Measurements from ENCODE around the gene NDST4. TPM values are rescaled to one million over a fixed set of nuclear protein-coding genes. Genes with fewer than 3 reads are reported as not detected.

Gene NDST4
- total and polyA plus RNA-seq, 7 experiments from 2014 or later = not detected

GRCh38 chr4:114886761-114887160 is 226.7 kb downstream of the NDST4 start:
- no peaks in the 10 kb centered on the region for H3K4me1 Mint-ChIP-seq
- no peak overlapping the region for H3K4me3 Mint-ChIP-seq
- no peaks in the 10 kb centered on the region for H3K36me3 Mint-ChIP-seq
- ChIA-PET CTCF (no interaction called here), POLR2A (no interaction called here)
- DNase-seq (no peak), ATAC-seq (no peak)
- intact Hi-C loops (cut with micrococcal nuclease) = no loop called here
- H3K27me3 Mint-ChIP-seq = no peaks in the 10 kb centered on the region
- peaks cover 0 to 6% (median 0%) of the 10 kb centered on the region in 11 donors for H3K9me3 Mint-ChIP-seq
- Histone ChIP-seq H3K27me3 (ENCODE audit: control insufficient read depth in 2 of 2, insufficient read depth in 2 of 2, low read length in 2 of 2) (no peaks in the 10 kb centered on the region), H3K4me3 (ENCODE audit: low read length) (no peak overlapping the region), H3K27ac (ENCODE audit: low read depth, low read length) (no peak overlapping the region), H3K36me3 (ENCODE audit: control insufficient read depth in 2 of 3, insufficient read depth in 3 of 3, low read length in 3 of 3) (no peaks in the 10 kb centered on the region), H3K4me1 (ENCODE audit: control insufficient read depth in 2 of 2, insufficient read depth in 2 of 2, low read length in 2 of 2) (no peaks in the 10 kb centered on the region), H3K9me3 (ENCODE audit: control insufficient read depth in 2 of 3, low read length in 3 of 3) (no peaks in the 10 kb centered on the region)
- no peak overlapping the region for H3K27ac Mint-ChIP-seq

GRCh38 chr4:114883641-114884040 is 229.8 kb downstream of the NDST4 start:
- no peaks in the 10 kb centered on the region for H3K4me1 ChIP-seq (ENCODE audit: control insufficient read depth in 2 of 2, insufficient read depth in 2 of 2, low read length in 2 of 2)
- H3K9me3 Mint-ChIP-seq = no peaks in the 10 kb centered on the region
- ChIA-PET CTCF (no interaction called here), POLR2A (no interaction called here)
- no peaks in the 10 kb centered on the region for H3K36me3 ChIP-seq (ENCODE audit: control insufficient read depth in 2 of 3, insufficient read depth in 3 of 3, low read length in 3 of 3)
- DNase-seq (no peak), ATAC-seq (no peak)
- H3K27ac ChIP-seq (ENCODE audit: low read depth, low read length) = no peak overlapping the region
- intact Hi-C loops (cut with micrococcal nuclease) = no loop called here
- no peaks in the 10 kb centered on the region for H3K36me3 Mint-ChIP-seq
- no peaks in the 10 kb centered on the region for H3K9me3 ChIP-seq (ENCODE audit: control insufficient read depth in 2 of 3, low read length in 3 of 3)
- H3K4me3 Mint-ChIP-seq = no peak overlapping the region
- H3K4me3 ChIP-seq (ENCODE audit: low read length) = no peak overlapping the region
- no peaks in the 10 kb centered on the region for H3K4me1 Mint-ChIP-seq
- no peaks in the 10 kb centered on the region for H3K27me3 Mint-ChIP-seq
- H3K27me3 ChIP-seq (ENCODE audit: control insufficient read depth in 2 of 2, insufficient read depth in 2 of 2, low read length in 2 of 2) = no peaks in the 10 kb centered on the region
- no peak overlapping the region for H3K27ac Mint-ChIP-seq

GRCh38 chr4:114879916-114880669 is 233.3 kb downstream of the NDST4 start:
- no peaks in the 10 kb centered on the region for H3K4me1 Mint-ChIP-seq
- H3K4me1 ChIP-seq (ENCODE audit: control insufficient read depth in 2 of 2, insufficient read depth in 2 of 2, low read length in 2 of 2) = no peaks in the 10 kb centered on the region
- DNase-seq (no peak), ATAC-seq (no peak)
- no peaks in the 10 kb centered on the region for H3K9me3 ChIP-seq (ENCODE audit: control insufficient read depth in 2 of 3, low read length in 3 of 3)
- H3K4me3 ChIP-seq (ENCODE audit: low read length) = no peak overlapping the region
- no peak overlapping the region for H3K27ac ChIP-seq (ENCODE audit: low read depth, low read length)
- CTCF ChIA-PET = interaction anchor here (0.5 kb wide), 1 partner anchor 50 kb away, joined by 3 read pairs; no protein-coding TSS in a partner anchor
- H3K27me3 Mint-ChIP-seq = no peaks in the 10 kb centered on the region
- POLR2A ChIA-PET = no interaction called here
- H3K27ac Mint-ChIP-seq = no peak overlapping the region
- H3K36me3 ChIP-seq (ENCODE audit: control insufficient read depth in 2 of 3, insufficient read depth in 3 of 3, low read length in 3 of 3) = no peaks in the 10 kb centered on the region
- no peaks in the 10 kb centered on the region for H3K27me3 ChIP-seq (ENCODE audit: control insufficient read depth in 2 of 2, insufficient read depth in 2 of 2, low read length in 2 of 2)
- no peak overlapping the region for H3K4me3 Mint-ChIP-seq
- intact Hi-C loops (cut with micrococcal nuclease) = no loop called here
- H3K36me3 Mint-ChIP-seq = no peaks in the 10 kb centered on the region
- H3K9me3 Mint-ChIP-seq = no peaks in the 10 kb centered on the region

- Mint-ChIP-seq H3K36me3 (no peaks in the 10 kb centered on the region), H3K4me1 (no peaks in the 10 kb centered on the region), H3K27me3 (no peaks in the 10 kb centered on the region), H3K9me3 (no peaks in the 10 kb centered on the region), H3K27ac (no peak overlapping the region), H3K4me3 (no peak overlapping the region)
- H3K9me3 ChIP-seq (ENCODE audit: control insufficient read depth in 2 of 3, low read length in 3 of 3) = no peaks in the 10 kb centered on the region
- no peak overlapping the region for H3K27ac ChIP-seq (ENCODE audit: low read depth, low read length)
- ATAC-seq = no peak
- no peak for DNase-seq
- ChIA-PET CTCF (no interaction called here), POLR2A (no interaction called here)
- no peak overlapping the region for H3K4me3 ChIP-seq (ENCODE audit: low read length)
- no peaks in the 10 kb centered on the region for H3K36me3 ChIP-seq (ENCODE audit: control insufficient read depth in 2 of 3, insufficient read depth in 3 of 3, low read length in 3 of 3)
- no peaks in the 10 kb centered on the region for H3K27me3 ChIP-seq (ENCODE audit: control insufficient read depth in 2 of 2, insufficient read depth in 2 of 2, low read length in 2 of 2)
- H3K4me1 ChIP-seq (ENCODE audit: control insufficient read depth in 2 of 2, insufficient read depth in 2 of 2, low read length in 2 of 2) = no peaks in the 10 kb centered on the region
- intact Hi-C loops (cut with micrococcal nuclease) = no loop called here
Measured at GRCh38 chr4:114875630-114876029, 237.8 kb downstream of the NDST4 start.

GRCh38 chr4:114874321-114874720 is 239.1 kb downstream of the NDST4 start:
- H3K4me3 Mint-ChIP-seq = no peak overlapping the region
- no peaks in the 10 kb centered on the region for H3K36me3 ChIP-seq (ENCODE audit: control insufficient read depth in 2 of 3, insufficient read depth in 3 of 3, low read length in 3 of 3)
- no peaks in the 10 kb centered on the region for H3K9me3 Mint-ChIP-seq
- no peaks in the 10 kb centered on the region for H3K9me3 ChIP-seq (ENCODE audit: control insufficient read depth in 2 of 3, low read length in 3 of 3)
- ATAC-seq = no peak
- H3K27me3 Mint-ChIP-seq = no peaks in the 10 kb centered on the region
- H3K4me1 ChIP-seq (ENCODE audit: control insufficient read depth in 2 of 2, insufficient read depth in 2 of 2, low read length in 2 of 2) = no peaks in the 10 kb centered on the region
- no peaks in the 10 kb centered on the region for H3K4me1 Mint-ChIP-seq
- no peaks in the 10 kb centered on the region for H3K36me3 Mint-ChIP-seq
- ChIA-PET CTCF (no interaction called here), POLR2A (no interaction called here)
- no peaks in the 10 kb centered on the region for H3K27me3 ChIP-seq (ENCODE audit: control insufficient read depth in 2 of 2, insufficient read depth in 2 of 2, low read length in 2 of 2)
- H3K27ac Mint-ChIP-seq = no peak overlapping the region
- no peak overlapping the region for H3K4me3 ChIP-seq (ENCODE audit: low read length)
- H3K27ac ChIP-seq (ENCODE audit: low read depth, low read length) = no peak overlapping the region
- DNase-seq = no peak
- intact Hi-C loops (cut with micrococcal nuclease) = no loop called here

GRCh38 chr4:114870987-114871386 is 242.4 kb downstream of the NDST4 start:
- no peak overlapping the region for H3K4me3 ChIP-seq (ENCODE audit: low read length)
- intact Hi-C loops (cut with micrococcal nuclease) = no loop called here
- Mint-ChIP-seq H3K4me1 (no peaks in the 10 kb centered on the region), H3K27me3 (no peaks in the 10 kb centered on the region), H3K27ac (no peak overlapping the region), H3K9me3 (peaks cover 0 to 1% (median 0%) of the 10 kb centered on the region in 11 donors), H3K4me3 (no peak overlapping the region), H3K36me3 (no peaks in the 10 kb centered on the region)
- POLR2A ChIA-PET = no interaction called here
- H3K36me3 ChIP-seq (ENCODE audit: control insufficient read depth in 2 of 3, insufficient read depth in 3 of 3, low read length in 3 of 3) = no peaks in the 10 kb centered on the region
- DNase-seq (no peak), ATAC-seq (no peak)
- no peaks in the 10 kb centered on the region for H3K27me3 ChIP-seq (ENCODE audit: control insufficient read depth in 2 of 2, insufficient read depth in 2 of 2, low read length in 2 of 2)
- no peaks in the 10 kb centered on the region for H3K4me1 ChIP-seq (ENCODE audit: control insufficient read depth in 2 of 2, insufficient read depth in 2 of 2, low read length in 2 of 2)
- CTCF ChIA-PET = no interaction called here
- H3K27ac ChIP-seq (ENCODE audit: low read depth, low read length) = no peak overlapping the region
- H3K9me3 ChIP-seq (ENCODE audit: control insufficient read depth in 2 of 3, low read length in 3 of 3) = no peaks in the 10 kb centered on the region

- intact Hi-C loops (cut with micrococcal nuclease) = no loop called here
- ATAC-seq = no peak
- POLR2A ChIA-PET = no interaction called here
- Histone ChIP-seq H3K27ac (ENCODE audit: low read depth, low read length) (no peak overlapping the region), H3K4me3 (ENCODE audit: low read length) (no peak overlapping the region), H3K27me3 (ENCODE audit: control insufficient read depth in 2 of 2, insufficient read depth in 2 of 2, low read length in 2 of 2) (no peaks in the 10 kb centered on the region), H3K9me3 (ENCODE audit: control insufficient read depth in 2 of 3, low read length in 3 of 3) (no peaks in the 10 kb centered on the region), H3K4me1 (ENCODE audit: control insufficient read depth in 2 of 2, insufficient read depth in 2 of 2, low read length in 2 of 2) (no peaks in the 10 kb centered on the region), H3K36me3 (ENCODE audit: control insufficient read depth in 2 of 3, insufficient read depth in 3 of 3, low read length in 3 of 3) (no peaks in the 10 kb centered on the region)
- Mint-ChIP-seq H3K9me3 (peaks cover 0 to 1% (median 0%) of the 10 kb centered on the region in 11 donors), H3K4me3 (no peak overlapping the region), H3K4me1 (no peaks in the 10 kb centered on the region), H3K36me3 (no peaks in the 10 kb centered on the region), H3K27ac (no peak overlapping the region), H3K27me3 (no peaks in the 10 kb centered on the region)
- no peak for DNase-seq
- CTCF ChIA-PET = no interaction called here
Measured at GRCh38 chr4:114866901-114867670, 246.3 kb downstream of the NDST4 start.
